K562 (cell line): ENCODE results near the gene GLP1R. TPM values are rescaled to one million over a fixed set of nuclear protein-coding genes. Genes with fewer than 3 reads are reported as not detected.
A peak's percentile ranks its signal among the peaks of the same experiment; 100 is the strongest.

Experiments
- CBX2 ChIP-seq: fragments of 200-600 bp; sonication (generic); IDR thresholded peaks from one replicate; pipeline ENCODE4 v1.6.1; 2012; ENCODE audit warnings: mild to moderate bottlenecking, low read length, inconsistent platforms; ENCODE audit not compliant: insufficient read depth, poor library complexity, severe bottlenecking
- CEBPB ChIP-seq: fragments of 450-650 bp; IDR thresholded peaks from 2 replicates; pipeline ENCODE4 v1.6.1; 2016; ENCODE audit warnings: missing genetic modification characterization, missing compliant biosample characterization
- EZH2 ChIP-seq: IDR thresholded peaks from 2 replicates; pipeline ENCODE4 v1.6.1; 2012; ENCODE audit warnings: low read depth, mild to moderate bottlenecking, inconsistent platforms, low read length, borderline replicate concordance
- KDM4B ChIP-seq, 2 experiments: fragments of 450-650 bp in 1 of 2; sonication (generic) in 1 of 2; IDR thresholded peaks; 2 replicates each; pipeline ENCODE4 v1.6.1; 2016 to 2017; ENCODE audit warnings: borderline replicate concordance in 2 of 2, antibody characterized with exemption in 1 of 2, low read depth in 1 of 2, mild to moderate bottlenecking in 1 of 2
- MEIS2 ChIP-seq: fragments of 450-650 bp; IDR thresholded peaks from 2 replicates; pipeline ENCODE4 v1.6.1; 2014; ENCODE audit warnings: mild to moderate bottlenecking; ENCODE audit not compliant: partially characterized antibody
- PCBP2 ChIP-seq: fragments of 200-400 bp; formaldehyde crosslinking; IDR thresholded peaks from 2 replicates; pipeline ENCODE4 v1.6.1; 2018; ENCODE audit warnings: low read length, low read depth, mild to moderate bottlenecking, moderate library complexity; ENCODE audit not compliant: poor library complexity, severe bottlenecking
- RAD51 ChIP-seq: fragments of 450-650 bp; IDR thresholded peaks from 2 replicates; pipeline ENCODE4 v1.7.1; 2016; ENCODE audit warnings: low read depth, mild to moderate bottlenecking, borderline replicate concordance
- RB1 ChIP-seq: fragments of 450-650 bp; IDR thresholded peaks from 2 replicates; pipeline ENCODE4 v1.6.1; 2017; ENCODE audit warnings: low read depth, mild to moderate bottlenecking
- RNF2 ChIP-seq: sonication (generic); IDR thresholded peaks from 2 replicates; pipeline ENCODE4 v1.6.1; 2016
- SAFB ChIP-seq: fragments of 200-400 bp; formaldehyde crosslinking; IDR thresholded peaks from 2 replicates; pipeline ENCODE4 v1.6.1; 2017; ENCODE audit warnings: low read depth, low read length, borderline replicate concordance
- SMARCA4 ChIP-seq: fragments of 450-650 bp; IDR thresholded peaks from 2 replicates; pipeline ENCODE4 v1.6.1; 2016
- SOX6 ChIP-seq: fragments of 450-650 bp; IDR thresholded peaks from 2 replicates; pipeline ENCODE4 v1.6.1; 2014; ENCODE audit warnings: mild to moderate bottlenecking
- TAF15 ChIP-seq: fragments of 200-400 bp; formaldehyde crosslinking; IDR thresholded peaks from 2 replicates; pipeline ENCODE4 v1.6.1; 2017; ENCODE audit warnings: mild to moderate bottlenecking, low read depth, low read length, moderate library complexity
- TCF3 ChIP-seq: sonication (generic); formaldehyde crosslinking; IDR thresholded peaks from 2 replicates; pipeline ENCODE4 v1.4.0; 2020; ENCODE audit warnings: mild to moderate bottlenecking, missing genetic modification reagents
- ZNF316 ChIP-seq: fragments of 450-650 bp; IDR thresholded peaks from 2 replicates; pipeline ENCODE4 v1.6.1; 2016
- ZNF766 ChIP-seq: fragments of 200-800 bp; sonication (Bioruptor generic); conservative IDR thresholded peaks from 2 replicates; pipeline ENCODE4 v1.6.1; 2016; ENCODE audit warnings: missing genetic modification characterization, missing compliant biosample characterization
- ZZZ3 ChIP-seq: fragments of 450-650 bp; IDR thresholded peaks from 2 replicates; pipeline ENCODE4 v1.6.1; 2016; ENCODE audit warnings: antibody characterized with exemption, mild to moderate bottlenecking, moderate library complexity
- polyA plus RNA-seq, 8 experiments: library from polyadenylated mRNA; depleted of rRNA in 4 of 8; stranded (reverse) in 5 of 8; unstranded in 3 of 8; fragments of >200 nt; fragmentation: Nextera tagmentation in 2 of 8; fragmentation: Illumina TruSeq in 1 of 8; extraction: Ambion mirVana in 2 of 8; extraction: Trizol in 1 of 8; gene quantifications; 2 replicates each; pipeline versions ENCODE4 v1.2.1 to v1.2.3, GENCODE V29; 2011 to 2014; ENCODE audit warnings: inconsistent platforms in 1 of 8, missing spikeins in 1 of 8
- total RNA-seq, 7 experiments: library from RNA; depleted of rRNA in 6 of 7; stranded (reverse); fragments of >200 nt in 6 of 7; fragmentation: Illumina TruSeq in 2 of 7; extraction: Trizol in 2 of 7; gene quantifications; 2 replicates each; pipeline versions ENCODE4 v1.2.1 to v1.2.3, GENCODE V29; 2011 to 2021; ENCODE audit warnings: low replicate concordance in 1 of 7
- TF ChIP-seq, protein P1 (sequence below): fragments of 450-650 bp; formaldehyde crosslinking; IDR thresholded peaks from 2 replicates; pipeline ENCODE4 v1.4.0; 2022; ENCODE audit warnings: missing genetic modification characterization
- TF ChIP-seq, protein P2 (sequence below): fragments of 450-650 bp; formaldehyde crosslinking; conservative IDR thresholded peaks from 2 replicates; pipeline ENCODE4 v1.4.0; 2022; ENCODE audit warnings: mild to moderate bottlenecking, missing genetic modification characterization
- TF ChIP-seq, protein P3 (sequence below): conservative IDR thresholded peaks from 2 replicates; pipeline ENCODE4 v1.6.1; 2011; ENCODE audit warnings: low read depth, mild to moderate bottlenecking, low read length; ENCODE audit not compliant: control insufficient read depth
- TF ChIP-seq, protein P4 (sequence below): fragments of 450-650 bp; IDR thresholded peaks from 2 replicates; pipeline ENCODE4 v1.6.1; 2016; ENCODE audit warnings: low read depth, mild to moderate bottlenecking, moderate library complexity
- TF ChIP-seq, protein P5 (sequence below): IDR thresholded peaks from 2 replicates; pipeline ENCODE4 v1.6.1; 2014; ENCODE audit warnings: antibody characterized with exemption
- TF ChIP-seq, protein P6 (sequence below): fragments of 450-650 bp; formaldehyde crosslinking; IDR thresholded peaks from 2 replicates; pipeline ENCODE4 v1.4.0; 2022; ENCODE audit warnings: missing genetic modification characterization

GLP1R gene
- total and polyA plus RNA-seq, 9 of the 15 experiments (the other 6 are each of a cell fraction or from before 2014, with no cell fraction given), result not detected

DNA sequence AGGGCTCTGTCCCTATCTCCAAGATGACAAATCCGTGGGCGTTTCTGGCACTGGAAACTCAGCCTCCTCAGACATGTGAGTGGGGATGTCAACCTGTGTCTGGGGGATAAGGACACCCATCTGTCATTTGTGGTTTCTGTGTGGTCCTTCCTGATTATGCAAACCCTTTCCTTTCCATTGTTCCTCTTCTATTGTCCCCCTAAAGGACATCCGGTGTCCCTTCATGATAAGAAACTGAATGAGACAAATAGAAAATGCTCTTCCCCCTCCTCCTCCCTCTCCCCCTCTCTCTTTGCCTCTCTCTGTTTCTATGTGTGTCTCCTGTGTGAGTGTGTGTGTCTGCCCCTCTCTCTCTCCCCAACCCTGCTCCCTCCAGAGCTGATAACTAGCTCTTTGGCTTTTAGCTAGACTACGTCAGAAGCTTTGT lies 11.5 kb upstream of the GLP1R start (continued):
- peak; percentile 72; the same call in 1 of the 2 replicates for TF ChIP-seq SMARCA4
- TF ChIP-seq ZNF766 (CRISPR knock-in tag), result peak; percentile 54; the same call in 1 of the 2 replicates
- TF ChIP-seq ZZZ3, result no peak
- TF ChIP-seq CEBPB, result peak; percentile 83
- TF ChIP-seq, protein P1, sequence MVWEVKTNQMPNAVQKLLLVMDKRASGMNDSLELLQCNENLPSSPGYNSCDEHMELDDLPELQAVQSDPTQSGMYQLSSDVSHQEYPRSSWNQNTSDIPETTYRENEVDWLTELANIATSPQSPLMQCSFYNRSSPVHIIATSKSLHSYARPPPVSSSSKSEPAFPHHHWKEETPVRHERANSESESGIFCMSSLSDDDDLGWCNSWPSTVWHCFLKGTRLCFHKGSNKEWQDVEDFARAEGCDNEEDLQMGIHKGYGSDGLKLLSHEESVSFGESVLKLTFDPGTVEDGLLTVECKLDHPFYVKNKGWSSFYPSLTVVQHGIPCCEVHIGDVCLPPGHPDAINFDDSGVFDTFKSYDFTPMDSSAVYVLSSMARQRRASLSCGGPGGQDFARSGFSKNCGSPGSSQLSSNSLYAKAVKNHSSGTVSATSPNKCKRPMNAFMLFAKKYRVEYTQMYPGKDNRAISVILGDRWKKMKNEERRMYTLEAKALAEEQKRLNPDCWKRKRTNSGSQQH (CRISPR knock-in tag), result peak; percentile 62; the same call in 1 of the 2 replicates
- peak; percentile 96 for TF ChIP-seq TCF3 (CRISPR knock-in tag)
- TF ChIP-seq RAD51, result no peak
- TF ChIP-seq CBX2, result no peak
- TF ChIP-seq SAFB, result no peak
- TF ChIP-seq, protein P2, sequence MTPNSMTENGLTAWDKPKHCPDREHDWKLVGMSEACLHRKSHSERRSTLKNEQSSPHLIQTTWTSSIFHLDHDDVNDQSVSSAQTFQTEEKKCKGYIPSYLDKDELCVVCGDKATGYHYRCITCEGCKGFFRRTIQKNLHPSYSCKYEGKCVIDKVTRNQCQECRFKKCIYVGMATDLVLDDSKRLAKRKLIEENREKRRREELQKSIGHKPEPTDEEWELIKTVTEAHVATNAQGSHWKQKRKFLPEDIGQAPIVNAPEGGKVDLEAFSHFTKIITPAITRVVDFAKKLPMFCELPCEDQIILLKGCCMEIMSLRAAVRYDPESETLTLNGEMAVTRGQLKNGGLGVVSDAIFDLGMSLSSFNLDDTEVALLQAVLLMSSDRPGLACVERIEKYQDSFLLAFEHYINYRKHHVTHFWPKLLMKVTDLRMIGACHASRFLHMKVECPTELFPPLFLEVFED (CRISPR knock-in tag), result 0 out of 2 replicates have a peak, but pooled peaks have one; percentile 57
- peak; percentile 85 for TF ChIP-seq MEIS2
- TF ChIP-seq SOX6, result peak; percentile 100
- TF ChIP-seq ZNF316, result no peak
- TF ChIP-seq, protein P3, sequence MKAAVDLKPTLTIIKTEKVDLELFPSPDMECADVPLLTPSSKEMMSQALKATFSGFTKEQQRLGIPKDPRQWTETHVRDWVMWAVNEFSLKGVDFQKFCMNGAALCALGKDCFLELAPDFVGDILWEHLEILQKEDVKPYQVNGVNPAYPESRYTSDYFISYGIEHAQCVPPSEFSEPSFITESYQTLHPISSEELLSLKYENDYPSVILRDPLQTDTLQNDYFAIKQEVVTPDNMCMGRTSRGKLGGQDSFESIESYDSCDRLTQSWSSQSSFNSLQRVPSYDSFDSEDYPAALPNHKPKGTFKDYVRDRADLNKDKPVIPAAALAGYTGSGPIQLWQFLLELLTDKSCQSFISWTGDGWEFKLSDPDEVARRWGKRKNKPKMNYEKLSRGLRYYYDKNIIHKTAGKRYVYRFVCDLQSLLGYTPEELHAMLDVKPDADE, result no peak
- TF ChIP-seq EZH2, result no peak
- TF ChIP-seq PCBP2, result no peak
- TF ChIP-seq, protein P4, sequence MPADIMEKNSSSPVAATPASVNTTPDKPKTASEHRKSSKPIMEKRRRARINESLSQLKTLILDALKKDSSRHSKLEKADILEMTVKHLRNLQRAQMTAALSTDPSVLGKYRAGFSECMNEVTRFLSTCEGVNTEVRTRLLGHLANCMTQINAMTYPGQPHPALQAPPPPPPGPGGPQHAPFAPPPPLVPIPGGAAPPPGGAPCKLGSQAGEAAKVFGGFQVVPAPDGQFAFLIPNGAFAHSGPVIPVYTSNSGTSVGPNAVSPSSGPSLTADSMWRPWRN, result no peak
- no peak for TF ChIP-seq RB1
- no peak for TF ChIP-seq TAF15
- TF ChIP-seq, protein P5, sequence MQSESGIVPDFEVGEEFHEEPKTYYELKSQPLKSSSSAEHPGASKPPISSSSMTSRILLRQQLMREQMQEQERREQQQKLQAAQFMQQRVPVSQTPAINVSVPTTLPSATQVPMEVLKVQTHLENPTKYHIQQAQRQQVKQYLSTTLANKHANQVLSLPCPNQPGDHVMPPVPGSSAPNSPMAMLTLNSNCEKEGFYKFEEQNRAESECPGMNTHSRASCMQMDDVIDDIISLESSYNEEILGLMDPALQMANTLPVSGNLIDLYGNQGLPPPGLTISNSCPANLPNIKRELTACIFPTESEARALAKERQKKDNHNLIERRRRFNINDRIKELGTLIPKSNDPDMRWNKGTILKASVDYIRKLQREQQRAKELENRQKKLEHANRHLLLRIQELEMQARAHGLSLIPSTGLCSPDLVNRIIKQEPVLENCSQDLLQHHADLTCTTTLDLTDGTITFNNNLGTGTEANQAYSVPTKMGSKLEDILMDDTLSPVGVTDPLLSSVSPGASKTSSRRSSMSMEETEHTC, result peak; percentile 67; the same call in 1 of the 2 replicates
- TF ChIP-seq RNF2, result peak; percentile 48; the same call in 1 of the 2 replicates
- TF ChIP-seq, protein P6, sequence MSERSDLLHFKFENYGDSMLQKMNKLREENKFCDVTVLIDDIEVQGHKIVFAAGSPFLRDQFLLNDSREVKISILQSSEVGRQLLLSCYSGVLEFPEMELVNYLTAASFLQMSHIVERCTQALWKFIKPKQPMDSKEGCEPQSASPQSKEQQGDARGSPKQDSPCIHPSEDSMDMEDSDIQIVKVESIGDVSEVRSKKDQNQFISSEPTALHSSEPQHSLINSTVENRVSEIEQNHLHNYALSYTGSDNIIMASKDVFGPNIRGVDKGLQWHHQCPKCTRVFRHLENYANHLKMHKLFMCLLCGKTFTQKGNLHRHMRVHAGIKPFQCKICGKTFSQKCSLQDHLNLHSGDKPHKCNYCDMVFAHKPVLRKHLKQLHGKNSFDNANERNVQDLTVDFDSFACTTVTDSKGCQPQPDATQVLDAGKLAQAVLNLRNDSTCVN (CRISPR knock-in tag), result no peak
- no peak for TF ChIP-seq KDM4B (IDR thresholded peaks at IDR 0.05; ENCODE audit: borderline replicate concordance in 2 of 2, low read depth in 1 of 2)
